Measurements from ENCODE around the gene CD40LG.

- no peak for TF ChIP-seq EZH2 (IDR thresholded peaks at IDR 0.05)
- TF ChIP-seq CTCF (IDR thresholded peaks at IDR 0.05): no peak
Measured at GRCh38 chrX:136692271-136692670, 44.3 kb downstream of the CD40LG start.
